HG03045 (cell line): ENCODE measurements around the gene TMEM271.

Source experiments
- ATAC-seq: cut with Tn5 transposase; IDR thresholded peaks from one replicate; pipeline ENCODE4 v1.9.1; 2021; ENCODE audit warnings: mild to moderate bottlenecking, moderate library complexity; ENCODE audit not compliant: unreplicated experiment

TMEM271 gene

DNA sequence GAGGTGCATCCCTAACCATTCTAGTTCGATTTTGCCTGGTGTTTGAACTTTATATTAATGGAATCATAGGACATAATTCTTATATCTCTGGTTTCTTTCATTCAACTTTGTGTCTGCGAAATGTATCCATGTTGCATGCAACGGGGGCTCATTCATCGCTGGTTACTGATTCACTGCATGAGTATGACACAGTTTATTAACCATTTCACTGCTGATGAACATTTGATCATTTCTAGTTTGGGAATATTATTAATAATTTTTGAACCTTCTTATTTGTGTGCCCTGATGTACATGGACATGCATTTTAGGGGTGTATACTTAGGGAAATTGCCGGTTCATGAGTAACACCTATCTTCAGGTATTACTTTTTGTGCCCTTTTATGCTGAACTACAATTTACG is 5.1 kb upstream of the TMEM271 start:
- no peak for ATAC-seq

DNA sequence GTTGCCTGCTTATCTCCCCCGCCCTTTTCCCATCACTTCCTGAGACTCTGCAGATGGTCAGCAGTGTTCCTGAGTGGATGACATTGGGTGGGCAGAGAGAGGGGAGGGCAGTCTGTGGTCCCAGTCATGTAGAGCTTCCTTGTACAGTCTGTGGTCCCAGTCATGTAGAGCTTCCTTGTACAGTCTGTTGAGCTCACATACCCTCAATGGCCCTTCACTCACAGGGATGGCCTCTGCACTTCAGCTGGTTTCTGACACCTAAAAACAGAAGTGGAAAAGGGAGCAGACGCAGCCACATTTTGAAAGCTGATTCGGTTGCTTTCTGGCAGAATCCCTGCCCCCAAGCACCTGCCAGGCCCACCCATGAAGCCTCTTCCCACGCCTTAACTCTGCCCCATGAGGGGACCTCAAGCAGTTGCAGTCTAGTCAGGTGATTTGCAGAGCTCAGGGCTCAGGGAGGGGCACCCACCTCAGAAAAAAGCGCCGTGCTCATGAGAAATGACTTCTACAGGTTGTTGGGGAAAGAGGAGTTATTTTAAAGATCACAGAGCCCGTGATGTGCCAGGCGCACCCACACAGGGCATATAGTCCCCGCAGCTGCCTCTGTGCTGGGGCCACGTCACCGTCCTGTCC is 3.6 kb upstream of the TMEM271 start:
- ATAC-seq: no peak

DNA sequence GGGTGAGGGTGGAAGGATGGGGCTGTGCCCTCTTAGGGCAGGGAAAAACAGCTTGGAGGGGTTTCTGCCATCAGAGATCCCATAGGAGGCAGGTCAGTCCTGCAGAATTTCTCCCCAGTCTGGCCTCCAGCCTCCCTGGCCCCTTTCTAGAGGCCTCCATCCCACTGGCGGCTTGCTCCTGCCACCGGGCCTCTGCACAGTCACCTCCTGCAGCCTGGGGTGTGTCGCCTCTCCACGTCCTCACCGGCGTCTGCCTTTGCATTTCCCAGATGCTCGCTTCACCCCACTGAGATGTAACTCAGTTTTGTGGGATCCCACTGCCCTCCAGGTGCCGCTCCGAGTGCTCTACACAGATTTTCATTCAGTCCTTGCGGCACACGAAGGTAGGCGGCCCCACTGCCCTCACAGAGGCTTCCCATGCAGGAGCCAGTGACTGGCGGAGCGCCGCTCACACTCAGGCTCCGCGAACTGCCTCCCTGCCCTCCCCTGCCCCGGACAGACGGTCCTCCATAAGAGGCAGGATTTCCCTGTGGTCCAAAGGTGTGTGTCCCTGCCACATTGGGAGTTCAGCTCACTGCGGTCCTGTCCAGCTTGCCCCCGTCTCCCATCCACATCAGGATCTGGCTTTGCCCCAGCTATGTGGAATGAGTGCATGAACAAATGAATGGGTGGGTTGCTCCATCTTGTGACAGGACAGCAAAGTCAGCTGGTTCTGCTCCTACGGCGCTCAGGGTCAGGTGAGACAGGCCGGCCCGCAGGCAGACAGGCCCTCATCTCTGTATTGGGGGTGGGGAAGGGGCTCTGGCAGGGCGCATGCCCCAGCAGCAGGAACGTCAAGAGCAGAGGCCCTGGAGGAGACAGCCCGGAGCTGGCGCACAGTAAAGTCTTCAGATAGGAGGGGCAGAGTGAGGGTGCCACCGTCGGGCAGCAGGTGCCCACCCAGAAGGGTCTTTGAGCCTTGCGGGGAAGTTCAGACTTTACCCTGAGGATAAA is 2.7 kb upstream of the TMEM271 start:
- ATAC-seq: no peak

DNA sequence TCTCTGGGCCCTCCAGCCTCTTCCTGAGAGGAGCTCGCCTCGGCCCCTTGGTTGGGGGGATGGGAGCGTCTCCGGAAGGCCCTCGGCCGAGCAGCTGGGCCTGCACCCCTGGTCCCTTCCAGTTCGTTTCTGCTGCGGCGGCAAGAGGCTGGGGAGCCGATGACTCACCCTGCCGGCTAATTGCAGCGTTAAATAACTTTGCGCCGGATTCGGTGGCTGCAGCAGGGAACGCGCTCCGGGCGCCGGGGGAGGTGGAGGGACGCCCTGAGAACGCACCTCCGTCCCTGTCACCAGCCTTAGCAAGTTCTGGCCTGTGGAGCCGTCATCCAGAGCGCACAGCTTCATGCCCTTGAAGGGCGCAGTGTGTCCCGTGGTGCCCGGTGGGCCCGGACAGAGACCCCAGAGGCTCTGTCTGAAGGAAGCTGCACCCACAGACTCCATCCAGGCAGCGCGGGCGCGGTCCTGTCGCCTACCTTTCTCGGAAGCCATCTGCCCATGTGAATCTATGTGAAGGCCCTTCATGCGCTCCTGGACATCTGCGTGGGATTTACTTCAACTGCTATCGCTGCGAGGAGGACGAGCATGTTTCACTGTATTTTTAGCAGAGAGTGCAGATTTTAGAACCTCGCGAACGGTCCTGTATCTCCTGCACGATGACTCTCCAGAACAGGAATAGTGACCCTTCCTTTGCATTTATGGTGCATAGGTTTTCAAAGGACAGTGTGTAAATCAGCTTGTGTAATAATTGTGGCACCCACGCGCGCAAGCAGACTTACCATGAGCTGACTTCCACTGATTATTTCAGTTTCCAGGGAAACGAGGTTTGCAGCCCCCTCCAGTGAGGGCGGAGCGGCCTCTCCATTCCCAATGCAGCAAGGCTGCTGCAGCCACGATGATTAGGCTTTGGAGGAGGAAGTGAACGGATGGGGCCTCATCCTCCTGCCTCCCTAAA is 1.7 kb upstream of the TMEM271 start:
- ATAC-seq: no peak

DNA sequence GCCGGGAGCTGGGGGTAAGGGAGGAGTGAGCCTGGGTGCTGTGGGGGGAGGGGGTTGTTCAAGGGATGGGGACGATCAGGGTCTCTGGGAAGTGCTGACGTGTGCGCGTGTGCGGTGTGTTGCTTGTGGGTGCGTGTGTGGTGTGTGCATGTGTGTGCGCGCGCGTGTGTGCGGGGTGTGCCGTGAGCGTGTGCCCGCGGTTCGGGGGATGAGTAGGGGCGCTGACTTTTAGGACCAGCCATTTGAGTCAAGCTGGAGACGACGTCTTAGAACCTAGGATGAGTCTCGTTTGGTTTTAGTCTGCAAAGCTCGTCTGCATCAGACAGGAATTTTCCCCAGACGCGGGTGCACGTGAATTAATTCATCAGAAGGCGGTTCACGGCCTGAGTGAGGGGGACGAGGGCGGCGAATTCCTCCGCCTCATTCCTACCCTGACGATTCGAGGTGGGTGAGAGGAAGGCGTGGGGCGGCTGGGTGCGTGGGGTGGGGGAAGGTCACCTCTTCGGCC is 950 bp upstream of the TMEM271 start:
- no peak for ATAC-seq

DNA sequence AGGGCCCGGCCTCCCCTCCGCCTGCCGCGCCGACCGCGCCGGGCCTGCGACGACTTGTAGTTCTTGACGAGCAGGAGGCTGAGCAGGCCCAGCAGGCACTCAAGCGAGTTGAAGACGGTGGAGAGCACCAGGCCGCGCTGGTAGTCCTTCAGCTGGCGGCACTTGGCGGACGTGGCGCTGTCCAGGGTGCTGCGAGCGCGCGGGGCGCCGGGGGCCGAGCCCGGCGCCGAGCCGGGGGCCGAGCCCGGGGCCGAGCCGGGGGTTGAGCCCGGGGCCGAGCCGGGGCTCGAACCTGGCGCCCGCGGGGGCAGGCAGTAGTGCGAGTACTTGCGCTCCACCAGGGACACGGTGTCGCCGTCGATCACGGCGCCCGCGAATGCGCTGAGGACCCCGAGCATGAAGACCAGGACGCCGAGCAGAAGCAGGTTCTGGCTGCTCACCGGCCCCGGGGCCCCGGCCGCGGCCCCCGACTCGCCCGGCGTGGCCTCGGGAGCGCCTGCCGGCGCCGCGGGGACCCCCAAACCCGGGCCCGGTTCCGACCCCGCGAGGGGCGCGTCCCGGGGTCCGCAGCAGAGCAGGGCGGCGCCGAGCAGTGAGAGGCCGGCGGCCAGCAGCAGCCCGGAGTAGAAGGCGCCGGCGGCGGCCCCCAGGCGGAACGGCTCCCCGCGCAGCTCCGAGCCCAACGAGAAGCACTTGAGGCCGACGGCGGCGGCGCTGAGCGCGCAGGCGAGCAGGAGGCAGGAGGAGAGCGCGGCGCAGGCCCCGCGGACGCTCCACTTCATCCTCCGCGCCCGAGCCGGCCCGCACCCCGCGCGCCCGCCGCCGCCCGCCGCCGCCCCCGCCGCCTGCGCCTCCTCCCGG is 584 bp downstream of the TMEM271 start:
- ATAC-seq: no peak

DNA sequence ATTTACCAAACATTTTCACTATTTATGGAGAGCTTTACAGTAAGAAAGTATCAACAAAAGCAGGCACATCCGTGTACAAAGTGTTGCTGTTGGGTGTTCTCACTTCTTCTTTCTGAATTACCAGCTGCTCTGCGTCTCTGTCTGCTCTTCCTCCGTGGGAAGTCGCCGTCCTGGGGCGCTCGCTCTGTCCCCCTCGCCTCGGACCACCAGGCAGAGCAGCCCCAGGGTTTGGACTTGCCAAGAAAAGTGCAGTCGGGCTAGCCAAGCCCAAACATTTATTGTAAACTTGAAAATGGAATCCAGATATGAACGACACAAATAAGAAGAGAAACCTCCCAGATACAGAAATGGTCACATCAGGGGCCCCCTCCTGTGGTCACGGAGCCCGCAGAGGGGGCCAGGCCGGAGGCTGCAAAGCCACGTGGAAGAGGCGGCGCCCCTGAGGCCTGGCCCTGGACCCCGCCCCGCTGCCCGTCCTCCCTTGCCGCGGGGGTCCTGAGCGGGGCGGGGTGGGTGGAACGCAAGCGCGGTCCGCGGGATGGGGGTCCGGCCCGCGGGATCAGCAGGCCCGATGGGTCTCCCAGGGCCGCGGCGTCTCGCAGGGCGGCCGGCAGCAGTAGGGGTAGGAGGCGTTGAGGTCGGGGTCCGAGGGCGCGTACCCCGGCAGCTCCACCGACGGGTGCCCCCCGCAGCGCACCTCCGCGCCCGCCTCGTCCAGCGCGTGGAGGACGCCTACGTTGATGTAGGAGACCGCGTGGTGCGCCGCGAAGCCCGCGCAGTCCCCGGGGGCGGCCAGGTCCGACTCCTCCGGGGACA is 1.5 kb downstream of the TMEM271 start:
- ATAC-seq: no peak

DNA sequence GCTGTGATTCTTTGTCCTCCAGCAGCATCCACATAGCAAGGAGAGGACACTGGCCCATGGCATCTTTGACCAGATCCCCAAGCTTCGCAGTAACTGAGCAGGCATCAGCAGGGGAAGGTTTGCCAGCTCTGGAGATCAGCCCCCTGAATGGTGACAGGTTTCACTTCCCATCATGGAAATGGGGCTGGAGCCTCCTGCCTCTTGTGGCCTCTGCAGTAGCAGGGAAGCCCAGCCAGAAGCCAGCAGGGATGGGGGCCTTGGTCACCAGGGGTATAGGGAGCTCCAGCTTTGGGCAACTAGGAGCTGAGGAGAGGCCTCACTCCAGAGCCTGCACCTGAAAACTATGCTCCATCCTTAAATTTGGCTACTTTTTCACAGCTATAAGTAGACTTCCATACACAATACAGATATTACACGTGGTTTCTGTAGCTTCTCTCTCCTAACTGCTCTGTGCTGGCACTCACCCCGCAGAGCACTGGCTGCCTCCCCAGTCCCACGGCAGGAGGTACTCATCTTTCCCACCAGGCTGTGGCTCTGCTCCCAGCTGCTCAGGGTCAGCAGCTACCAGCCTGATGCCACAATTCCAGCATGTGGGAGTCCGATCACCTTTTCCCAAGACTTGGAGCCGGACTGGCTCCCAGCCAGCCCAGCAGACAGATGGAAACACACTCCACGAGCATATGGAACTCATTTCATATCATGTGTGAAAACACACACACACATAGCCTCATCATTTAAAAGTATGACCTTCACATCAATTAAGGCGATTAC is 2.8 kb downstream of the TMEM271 start:
- ATAC-seq: no peak

DNA sequence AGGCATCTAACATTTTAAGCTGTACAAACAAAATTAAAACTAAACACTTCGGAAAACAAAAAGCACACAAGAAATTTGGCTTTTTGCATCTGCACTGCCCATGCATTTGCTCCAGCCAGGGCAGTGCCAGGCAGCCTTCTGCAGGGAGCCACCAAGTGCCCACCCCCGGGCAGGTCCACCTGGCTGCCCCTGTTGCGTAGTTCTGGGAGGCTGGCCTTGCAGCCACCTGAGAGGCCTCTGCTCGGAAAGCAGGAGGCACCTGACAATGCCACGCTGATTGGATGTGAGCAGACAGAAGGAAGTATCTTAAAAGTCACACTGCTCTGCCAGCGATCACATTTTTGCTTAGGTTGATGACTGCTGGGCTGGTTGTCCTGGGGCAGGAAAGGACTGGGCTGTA is 3.5 kb downstream of the TMEM271 start:
- no peak for ATAC-seq

DNA sequence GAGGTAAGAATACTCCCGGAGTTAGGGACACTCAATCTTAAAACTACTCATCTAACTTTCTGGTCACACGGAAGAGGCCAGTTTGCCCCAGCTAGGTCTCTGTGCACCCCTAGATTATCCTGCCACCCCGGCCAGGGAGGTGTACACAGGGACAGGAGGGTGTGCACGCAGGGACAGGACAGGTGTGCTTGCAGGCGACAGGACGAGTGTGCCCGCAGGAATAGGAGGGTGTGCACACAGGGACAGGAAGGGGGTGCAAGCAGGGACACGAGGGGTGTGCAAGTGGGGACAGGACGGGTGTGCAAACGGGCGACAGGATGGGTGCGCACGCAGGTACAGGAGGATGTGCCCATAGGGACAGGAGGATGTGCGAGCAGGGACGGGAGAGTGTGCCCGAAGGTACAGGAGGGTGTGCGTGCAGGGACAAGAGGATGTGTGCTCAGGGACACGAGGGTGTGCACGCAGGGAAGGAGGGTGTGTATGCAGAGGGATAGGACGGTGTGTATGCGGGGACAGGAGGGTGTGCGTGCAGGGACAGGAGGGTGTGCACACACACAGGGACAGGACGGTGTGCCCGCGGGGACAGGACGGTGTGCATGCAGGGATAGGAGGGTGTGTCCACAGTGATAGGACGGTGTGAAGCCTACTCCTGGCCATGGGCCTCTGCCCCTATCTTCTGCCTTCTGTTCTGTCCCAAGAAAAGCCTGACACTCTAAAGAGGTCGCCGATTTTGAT is 4.1 kb downstream of the TMEM271 start:
- ATAC-seq: no peak

DNA sequence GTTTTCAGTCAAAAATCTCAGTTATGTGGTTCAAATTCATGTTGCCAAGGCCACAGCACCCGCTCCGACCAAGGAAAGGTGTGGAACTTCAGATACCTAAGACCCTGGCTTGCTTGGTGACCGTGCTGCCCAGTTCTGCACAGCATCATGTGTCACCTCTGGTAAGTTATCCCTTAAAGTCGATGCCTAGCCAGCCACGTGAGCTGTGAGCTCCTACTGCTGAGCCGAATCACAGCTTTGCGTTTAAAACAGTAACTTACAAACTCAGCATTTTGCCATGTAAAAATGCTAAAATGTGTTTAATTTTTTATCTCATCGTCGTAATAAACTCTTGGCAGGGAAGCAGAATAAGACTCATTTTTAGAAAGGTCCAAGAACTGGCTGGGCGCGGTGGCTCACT is 5.3 kb downstream of the TMEM271 start:
- ATAC-seq: no peak

DNA sequence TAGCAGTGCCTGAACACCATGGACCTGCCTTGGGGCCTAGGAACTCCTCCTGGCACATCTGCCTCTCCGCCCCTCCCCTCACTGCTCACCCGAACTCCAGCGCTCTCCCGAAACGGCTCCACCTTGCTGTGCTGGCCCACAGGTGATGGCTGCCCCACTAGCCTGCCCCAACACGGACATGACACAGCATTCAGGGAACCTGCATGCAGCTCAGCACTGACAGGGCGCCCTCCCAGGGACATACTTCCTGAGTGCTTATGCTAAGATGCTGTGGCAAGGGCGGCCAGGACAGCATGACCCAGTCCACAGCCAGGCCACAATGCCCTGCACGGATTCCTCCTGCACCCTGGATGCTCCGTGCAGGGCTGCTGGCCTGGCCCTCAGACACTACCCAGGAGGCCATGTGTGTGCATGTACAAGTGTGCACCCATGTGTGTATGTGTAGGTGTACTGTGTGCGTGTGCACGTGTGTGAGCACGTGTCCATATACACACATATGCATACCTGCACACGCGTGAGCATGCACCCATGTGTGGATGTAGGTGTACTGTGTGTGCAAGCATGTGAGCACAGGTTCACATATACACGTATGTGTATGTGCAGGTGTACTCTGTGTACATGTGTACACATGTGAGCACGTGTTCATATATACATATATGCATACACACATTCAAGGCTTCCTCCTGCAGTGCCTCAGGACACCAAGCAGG is 6.0 kb downstream of the TMEM271 start:
- ATAC-seq: no peak

DNA sequence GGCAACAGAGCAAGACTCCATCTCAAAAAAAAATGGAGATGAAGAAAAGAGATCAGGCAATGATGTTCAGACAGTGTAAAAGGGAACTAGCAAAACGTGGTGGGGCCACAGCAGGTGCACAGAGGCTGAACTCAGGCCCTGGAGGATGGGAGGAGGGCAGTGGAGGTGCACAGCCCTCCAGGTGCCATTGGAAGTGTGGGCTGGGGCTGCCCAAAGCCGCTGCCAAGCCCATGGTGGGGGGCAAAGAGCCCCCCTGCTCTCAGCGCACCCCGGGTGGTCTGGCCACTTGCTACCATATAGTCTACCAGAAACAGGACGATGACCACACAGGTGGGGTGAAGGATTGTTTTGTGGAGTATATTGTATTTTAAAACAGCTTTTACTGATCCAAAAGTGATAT is 7.1 kb downstream of the TMEM271 start:
- ATAC-seq: no peak

DNA sequence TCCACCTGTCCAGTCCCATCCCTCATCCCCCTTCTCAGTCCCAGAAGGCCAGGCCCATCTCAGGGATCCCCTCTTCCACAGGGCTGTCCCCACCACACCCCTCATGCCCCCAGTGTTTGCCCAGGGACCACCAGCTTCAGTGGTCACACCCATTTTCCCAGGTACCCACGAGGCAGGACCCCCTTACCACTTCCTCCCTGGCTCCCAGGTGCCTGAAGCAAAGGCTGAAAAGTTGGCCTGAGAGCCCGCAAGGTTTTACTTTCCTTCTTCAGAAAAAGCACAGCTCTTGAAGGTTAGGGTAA is 7.8 kb downstream of the TMEM271 start:
- no peak for ATAC-seq

DNA sequence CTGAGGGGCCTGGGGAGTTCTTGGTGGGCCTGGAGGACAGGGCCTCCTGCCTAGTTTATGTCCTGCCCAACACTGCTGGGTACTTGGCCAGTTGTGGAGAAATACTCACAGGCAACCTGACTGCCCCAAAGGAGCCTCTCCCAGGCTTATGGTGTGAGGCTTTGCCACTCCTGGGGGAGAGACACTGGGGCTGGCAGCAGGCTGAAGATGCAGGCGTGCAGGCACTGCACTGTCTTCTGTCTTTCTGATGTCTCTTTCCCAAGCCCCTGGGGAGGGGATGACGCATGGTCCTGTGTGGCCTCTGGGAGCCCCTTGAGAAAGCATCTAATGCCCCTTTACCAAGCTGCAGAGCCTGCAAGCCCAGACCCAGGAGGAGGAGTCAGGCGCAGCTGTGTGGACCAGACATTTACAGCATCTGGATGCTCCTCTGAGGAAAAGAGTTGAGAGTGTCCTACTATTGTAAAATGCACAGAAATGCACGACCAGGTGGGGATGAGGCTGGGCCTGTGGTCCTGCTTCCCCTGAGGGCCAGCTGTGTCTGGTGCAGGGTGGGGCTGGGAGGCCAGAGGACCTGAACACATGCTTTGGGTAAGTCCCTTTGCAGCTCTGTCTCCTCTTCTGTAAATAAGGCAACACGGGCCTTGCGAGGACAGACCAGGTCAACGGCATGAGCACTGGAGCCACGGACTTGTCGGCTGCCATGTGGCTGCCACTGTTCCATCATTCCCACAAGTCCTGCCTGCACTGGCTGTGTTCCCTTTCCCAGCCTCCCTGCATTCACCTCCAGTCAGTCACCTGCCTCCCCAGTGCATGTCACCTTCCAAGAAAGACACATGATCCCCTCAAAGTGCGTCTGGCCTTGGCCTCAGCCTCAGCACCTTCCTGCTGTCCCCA is 8.4 kb downstream of the TMEM271 start:
- no peak for ATAC-seq
